Prostate gland (tissue), 2 donors: Measurements from ENCODE around the gene VAV2.
"Not testable (repeated sequence)": the region's sequence is repeated elsewhere in the genome, so short reads cannot be mapped to it uniquely, and the experiment has no call there.

ENCODE experiments used
- POLR2AphosphoS5 ChIP-seq: sonication (generic); formaldehyde crosslinking; IDR thresholded peaks from one replicate; pipeline ENCODE4 v1.6.1; 2017; ENCODE audit warnings: antibody characterized with exemption
- TF ChIP-seq, protein P1 (sequence below), 4 experiments: fragments of 200-600 bp in 2 of 4; fragments of 450-650 bp in 2 of 4; sonication (generic) in 2 of 4; IDR thresholded peaks; 1 replicate in 3 of 4; 2 replicates in 1 of 4; pipeline ENCODE4 v1.5.1; 2016 to 2019; ENCODE audit warnings: antibody characterized with exemption in 4 of 4, mild to moderate bottlenecking in 2 of 4, moderate library complexity in 2 of 4

DNA sequence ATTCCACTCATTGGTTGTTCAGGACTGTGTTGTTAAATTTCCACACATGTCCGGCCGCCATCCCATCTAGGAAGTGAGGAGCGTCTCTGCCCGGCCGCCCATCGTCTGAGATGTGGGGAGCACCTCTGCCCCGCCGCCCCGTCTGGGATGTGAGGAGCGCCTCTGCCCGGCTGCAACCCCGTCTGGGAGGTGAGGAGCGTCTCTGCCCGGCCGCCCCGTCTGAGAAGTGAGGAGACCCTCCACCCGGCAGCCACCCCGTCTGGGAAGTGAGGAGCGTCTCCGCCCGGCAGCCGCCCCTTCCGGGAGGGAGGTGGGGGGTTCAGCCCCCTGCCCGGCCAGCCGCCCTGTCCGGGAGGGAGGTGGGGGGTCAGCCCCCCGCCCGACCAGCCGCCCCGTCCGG, 247.6 kb downstream of the VAV2 start:
- TF ChIP-seq, protein P1, sequence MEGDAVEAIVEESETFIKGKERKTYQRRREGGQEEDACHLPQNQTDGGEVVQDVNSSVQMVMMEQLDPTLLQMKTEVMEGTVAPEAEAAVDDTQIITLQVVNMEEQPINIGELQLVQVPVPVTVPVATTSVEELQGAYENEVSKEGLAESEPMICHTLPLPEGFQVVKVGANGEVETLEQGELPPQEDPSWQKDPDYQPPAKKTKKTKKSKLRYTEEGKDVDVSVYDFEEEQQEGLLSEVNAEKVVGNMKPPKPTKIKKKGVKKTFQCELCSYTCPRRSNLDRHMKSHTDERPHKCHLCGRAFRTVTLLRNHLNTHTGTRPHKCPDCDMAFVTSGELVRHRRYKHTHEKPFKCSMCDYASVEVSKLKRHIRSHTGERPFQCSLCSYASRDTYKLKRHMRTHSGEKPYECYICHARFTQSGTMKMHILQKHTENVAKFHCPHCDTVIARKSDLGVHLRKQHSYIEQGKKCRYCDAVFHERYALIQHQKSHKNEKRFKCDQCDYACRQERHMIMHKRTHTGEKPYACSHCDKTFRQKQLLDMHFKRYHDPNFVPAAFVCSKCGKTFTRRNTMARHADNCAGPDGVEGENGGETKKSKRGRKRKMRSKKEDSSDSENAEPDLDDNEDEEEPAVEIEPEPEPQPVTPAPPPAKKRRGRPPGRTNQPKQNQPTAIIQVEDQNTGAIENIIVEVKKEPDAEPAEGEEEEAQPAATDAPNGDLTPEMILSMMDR (IDR thresholded peaks at IDR 0.05): not testable (repeated sequence)
- not testable (repeated sequence) for TF ChIP-seq POLR2AphosphoS5
